ENCODE data around the gene PSMA8.
"Not testable (repeated sequence)": the region's sequence is repeated elsewhere in the genome, so short reads cannot be mapped to it uniquely, and the experiment has no call there.

The PSMA8 gene

DNA sequence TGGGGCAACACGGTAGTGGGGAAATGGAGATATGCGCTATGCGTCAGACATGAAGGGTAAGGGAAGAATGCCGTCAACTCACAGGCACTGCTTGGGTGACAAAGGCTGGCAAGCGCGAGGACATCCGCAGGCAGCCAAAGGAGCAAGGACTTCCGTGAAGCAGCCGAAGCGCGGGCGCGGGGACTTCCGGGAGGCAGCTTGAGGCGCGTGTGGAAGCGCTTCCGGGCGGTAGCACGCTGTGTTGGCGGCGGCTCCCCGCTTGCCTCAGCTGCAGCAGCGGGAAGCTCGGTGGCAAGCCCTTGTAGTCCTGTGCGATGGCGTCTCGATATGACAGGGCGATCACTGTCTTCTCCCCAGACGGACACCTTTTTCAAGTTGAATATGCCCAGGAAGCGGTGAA is at the start of gene PSMA8:
PSMA8 (plus strand) TSS at position 218 of the 400 bp plus-strand sequence; CDS start at position 315, 97 bp downstream.
- peak; percentile 30 to 33 for DNase-seq (ENCODE audit: low read depth in 2 of 2)

DNA sequence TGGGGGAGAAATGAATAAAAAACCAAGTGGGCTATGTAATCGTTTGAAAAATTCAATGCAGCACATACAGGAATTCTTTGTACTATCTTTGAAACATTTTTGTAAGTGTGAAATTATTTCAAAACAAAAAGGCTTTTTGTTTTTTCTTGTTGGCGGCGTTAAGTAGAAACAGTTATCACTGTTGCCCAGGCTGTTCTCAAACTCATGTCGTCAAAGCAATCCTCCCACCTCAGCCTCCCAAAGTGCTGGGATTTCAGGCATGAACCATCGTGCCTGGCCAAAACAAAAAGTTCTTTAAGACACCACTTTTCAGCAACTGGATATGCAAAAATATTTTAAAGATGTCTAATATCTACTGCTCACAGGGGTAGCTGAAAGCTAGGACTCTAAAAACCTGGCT is 48.6 kb upstream of the PSMA8 start:
- DNase-seq (ENCODE audit: low read depth in 2 of 2), result no peak

DNA sequence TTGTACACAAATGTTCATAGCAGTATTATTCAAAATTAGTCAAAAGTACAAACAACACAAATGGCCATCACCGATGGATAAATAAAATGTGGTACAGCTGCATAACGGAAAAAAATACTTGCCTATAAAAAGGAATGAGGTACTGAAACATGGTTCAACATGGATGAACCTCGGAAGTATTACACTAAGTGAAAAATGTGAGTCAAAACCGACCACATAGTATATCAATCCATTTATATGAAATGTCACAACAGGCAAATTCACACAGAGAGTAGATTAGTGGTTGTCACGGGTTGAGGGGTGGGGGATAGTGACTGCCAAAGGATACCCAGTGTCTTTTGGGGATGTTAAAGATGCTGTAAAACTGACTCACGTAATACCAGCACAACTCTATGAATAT is 46.7 kb upstream of the PSMA8 start:
- no peak for DNase-seq (ENCODE audit: low read depth in 2 of 2)

DNA sequence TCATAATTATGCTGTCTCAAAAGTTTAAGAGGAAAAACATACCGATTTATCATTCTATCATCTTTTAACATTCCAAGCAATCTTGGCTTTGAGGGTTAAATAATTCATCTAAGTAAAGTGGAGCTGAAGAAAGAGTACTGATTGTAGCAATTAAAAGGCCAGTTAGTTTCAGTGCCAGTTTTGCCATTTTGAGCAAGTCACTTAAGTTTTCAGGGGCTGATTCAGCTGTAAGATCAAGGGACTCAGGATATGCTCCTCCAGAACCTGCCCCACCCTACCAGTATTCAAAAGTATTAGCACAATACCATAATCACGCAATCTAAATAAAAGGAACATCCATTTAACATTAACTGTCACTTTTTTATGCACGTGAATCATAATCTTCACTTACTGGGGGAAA is 45.2 kb upstream of the PSMA8 start:
- no peak for DNase-seq (ENCODE audit: low read depth in 2 of 2)

DNA sequence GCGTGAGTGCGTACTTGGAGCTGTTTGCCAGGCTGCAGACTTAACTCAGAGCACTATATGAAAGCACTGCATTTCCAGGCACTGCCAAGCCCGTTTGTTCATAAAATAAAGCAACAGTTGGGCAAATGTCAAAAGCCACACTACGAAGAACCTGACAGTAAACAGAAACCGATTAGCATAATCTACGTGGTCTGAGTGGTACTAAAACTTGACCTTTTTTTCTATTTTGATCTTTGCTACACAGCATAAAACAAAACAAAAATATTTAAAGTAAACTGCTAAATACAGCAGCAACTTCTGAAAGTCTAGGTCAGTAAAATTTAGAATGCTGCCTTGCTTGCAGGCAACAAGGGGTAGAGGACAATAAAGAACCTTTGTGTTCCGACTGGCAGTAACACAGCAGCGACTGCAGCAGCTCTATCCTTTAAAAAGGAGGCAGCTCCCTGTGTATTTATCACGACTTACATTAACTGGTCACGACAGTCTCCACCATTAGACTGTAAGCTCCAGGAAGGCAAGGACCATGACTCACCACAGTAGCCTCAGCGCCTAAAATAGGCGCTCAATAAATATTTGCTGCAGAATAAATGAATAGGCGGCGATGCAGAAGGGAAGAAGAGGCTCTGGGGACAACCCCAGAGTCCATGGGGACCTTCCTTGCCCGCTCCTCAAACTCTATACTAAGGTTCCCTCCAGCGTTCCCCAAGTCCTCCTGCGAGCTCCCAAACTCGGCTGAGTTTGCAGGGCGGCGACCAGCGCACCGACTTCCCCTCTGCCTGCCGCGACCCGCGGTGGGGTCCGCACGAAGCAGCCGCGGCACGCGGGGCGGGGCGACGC is 44.2 kb upstream of the PSMA8 start:
- no peak for DNase-seq (ENCODE audit: low read depth in 2 of 2)

DNA sequence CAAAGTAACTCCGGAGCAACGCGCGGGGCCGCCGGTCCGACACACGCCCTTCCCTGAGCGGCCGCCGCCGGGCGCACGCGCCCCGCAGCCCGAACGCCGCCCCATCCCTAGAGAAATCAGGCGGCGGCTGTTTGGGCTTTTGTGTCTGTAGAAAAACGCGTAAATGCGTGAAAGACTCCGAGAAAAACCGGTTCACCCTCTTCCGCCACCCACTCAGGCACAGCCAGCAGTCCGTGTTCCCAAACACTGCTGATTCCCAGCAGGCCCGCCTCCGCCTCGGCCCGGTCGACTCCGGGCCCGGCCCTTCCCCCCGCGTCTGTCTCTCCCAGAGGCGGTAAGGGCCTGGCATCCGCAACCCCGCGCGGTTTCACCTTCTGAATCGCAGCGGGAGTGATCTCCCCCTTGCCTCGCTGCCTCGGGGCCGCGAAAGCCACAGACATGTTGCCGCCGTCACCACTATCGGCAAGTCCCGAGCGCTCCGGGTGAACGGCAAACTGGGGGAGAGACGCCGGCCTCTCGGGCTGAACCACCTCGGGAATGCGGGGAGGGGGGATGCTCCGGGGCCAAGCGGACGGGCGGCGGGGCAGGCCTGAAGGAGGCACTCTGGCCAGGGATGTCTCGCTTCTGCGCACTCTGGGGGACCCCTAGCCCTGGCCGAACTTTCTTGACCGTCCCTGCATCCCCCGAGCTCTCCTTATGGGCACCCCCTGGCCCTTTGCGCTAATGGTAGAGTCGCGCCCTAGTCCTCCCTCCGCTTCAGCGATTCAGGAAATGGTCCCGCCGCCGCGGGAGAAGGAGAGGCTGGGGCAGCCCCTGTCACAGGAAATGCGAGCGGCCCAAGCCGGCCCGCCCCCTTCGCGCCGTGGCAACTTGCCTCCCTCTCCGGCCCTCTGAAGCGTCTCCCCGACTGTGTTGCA is 43.3 kb upstream of the PSMA8 start, which contains the start of gene SS18:
SS18 (minus strand) TSS at position 484 of the 917 bp plus-strand sequence; CDS start at position 440, 44 bp downstream.
- DNase-seq (ENCODE audit: low read depth in 2 of 2), result peak; percentile 85 to 87

DNA sequence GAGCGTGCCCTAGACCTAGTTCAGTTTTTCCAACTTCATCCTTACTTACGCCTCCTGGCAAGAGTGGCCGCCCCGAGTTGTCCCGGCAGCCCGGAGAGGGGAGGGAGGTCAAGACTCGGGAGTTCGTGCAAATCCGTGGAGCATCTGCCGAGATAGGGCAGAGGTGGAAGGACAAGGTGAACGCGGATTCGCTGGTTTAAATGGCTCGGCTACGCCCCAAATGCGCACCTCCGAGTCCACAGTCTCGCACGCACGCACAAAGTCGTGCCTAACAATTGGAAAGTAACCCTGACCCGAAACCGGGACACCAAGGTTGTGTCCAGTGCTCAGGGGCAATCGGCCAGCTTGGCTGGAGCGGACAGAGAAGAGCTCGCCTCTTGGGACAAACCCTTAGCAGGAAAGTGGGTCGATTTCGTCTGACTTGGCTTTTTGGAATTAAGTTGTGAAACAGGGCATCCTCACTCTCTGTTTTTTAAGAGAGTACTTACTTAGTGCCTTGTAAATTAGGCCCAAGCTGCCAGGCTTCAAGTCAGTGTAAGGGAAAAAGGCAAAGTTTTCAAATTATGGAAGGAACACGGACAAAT is 42.5 kb upstream of the PSMA8 start:
- no peak for DNase-seq (ENCODE audit: low read depth in 2 of 2)

DNA sequence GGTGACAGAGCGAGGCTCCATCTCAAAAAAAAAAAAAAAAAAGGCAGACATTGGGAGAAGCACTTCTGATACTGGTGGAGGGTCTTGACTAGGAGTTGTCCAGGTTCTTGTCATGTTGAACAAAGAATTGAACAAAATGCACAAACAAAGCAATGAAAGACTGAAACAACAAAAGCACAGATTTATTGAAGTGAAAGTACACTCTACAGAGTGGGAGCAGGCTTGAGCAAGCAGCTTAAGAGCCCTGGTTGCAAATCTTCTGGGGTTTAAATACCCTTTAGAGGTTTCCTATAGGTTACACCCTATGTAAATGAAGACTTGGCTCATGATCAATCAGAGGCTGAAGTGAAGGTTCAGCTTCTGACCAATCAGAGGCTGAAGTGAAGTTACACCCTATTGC is 36.8 kb upstream of the PSMA8 start:
- no peak for DNase-seq (ENCODE audit: low read depth in 2 of 2)

DNA sequence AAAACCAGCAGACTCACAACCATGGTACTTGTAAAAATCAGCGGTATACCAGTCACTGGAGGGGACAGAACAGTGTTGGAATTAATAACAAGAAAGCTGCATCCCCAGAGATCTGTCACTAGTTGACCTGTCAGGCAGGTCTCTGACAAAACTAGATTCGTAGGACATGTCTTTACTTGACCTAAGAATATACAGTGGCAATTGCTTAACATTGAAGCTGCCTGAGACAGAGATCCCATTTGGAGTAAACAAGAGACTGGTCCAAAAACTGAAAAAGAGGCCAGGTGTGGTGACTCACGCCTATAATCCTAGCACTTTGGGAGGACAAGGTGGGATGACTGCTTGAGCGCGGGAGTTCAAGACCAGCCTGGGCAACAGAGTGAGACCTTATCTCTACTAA is 36.1 kb upstream of the PSMA8 start:
- no peak for DNase-seq (ENCODE audit: low read depth in 2 of 2)

DNA sequence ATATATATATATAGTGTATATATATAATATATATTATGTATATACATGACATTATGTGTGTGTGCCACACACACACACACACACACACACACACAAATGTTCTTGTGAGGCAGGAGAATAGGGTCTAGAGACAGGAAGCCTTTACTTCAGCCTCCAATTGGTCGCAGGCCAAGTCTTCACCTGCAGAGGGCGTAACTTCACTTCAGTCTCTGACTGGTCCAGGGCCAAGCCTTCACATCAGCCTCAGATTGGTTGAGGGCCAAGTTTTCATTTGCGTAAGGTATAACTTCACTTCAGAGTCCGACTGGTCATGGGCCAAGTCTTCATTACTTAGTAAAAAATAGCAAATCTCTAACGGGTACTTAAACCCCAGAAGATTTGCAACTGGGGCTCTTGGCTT is 30.1 kb upstream of the PSMA8 start:
- DNase-seq (ENCODE audit: low read depth in 2 of 2), result peak; percentile 9 to 45

DNA sequence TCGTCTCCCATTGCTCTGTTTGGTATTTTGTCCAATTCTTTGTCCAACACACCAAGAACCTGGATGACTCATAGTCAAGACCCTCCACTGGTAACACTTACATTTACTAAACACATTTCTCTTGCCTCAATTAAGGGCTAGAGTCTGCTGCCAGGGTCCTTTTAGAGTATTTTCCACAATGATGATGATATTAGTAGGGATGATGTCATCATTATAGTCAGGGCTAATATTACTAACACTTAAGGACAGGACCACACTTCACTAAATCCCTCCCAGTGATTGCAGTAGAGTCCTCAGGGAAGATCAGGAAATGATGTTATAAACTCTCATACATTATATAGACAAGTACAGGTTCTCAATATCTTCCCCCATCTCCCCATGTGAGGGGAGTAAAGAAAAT is 29.6 kb upstream of the PSMA8 start:
- no peak for DNase-seq (ENCODE audit: low read depth in 2 of 2)

DNA sequence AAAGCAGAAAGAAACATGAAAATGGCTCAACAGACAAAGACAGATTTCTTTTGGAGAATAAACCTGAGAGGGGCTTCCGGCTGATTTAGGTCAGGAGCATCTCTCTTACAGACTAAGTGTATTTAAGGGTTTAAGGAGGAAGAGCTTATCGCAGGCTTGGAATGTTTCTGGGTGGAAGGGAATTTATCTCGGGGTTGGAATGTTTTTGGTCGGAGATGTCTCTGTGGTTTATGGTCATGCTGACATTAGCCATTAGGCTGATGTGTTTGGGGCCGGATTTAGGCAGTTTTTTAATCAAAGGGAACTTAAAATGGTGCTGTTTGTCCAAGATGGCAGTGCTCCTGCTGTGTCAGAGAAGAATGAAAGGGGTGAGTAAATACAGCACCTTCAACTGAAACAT is 14.4 kb upstream of the PSMA8 start:
- DNase-seq (ENCODE audit: low read depth in 2 of 2), result no peak

DNA sequence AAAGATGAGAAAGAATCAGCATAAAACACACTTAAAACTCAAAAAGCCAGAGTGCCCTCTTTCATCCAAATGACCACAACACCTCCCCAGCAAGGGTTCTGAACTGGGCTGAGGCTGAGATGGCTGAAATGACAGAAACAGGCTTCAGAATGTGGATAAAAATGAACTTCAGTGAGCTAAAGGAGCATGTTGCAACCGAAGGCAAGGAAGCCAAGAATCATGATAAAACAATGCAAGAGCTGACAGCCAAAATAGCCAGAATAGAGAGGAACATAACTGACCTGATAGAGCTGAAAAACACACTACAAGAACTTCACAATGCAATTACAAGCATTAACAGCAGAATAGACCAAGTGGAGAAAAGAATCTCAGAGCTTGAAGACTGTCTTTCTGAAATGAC is 12.2 kb upstream of the PSMA8 start:
- DNase-seq (ENCODE audit: low read depth in 2 of 2), result no peak

DNA sequence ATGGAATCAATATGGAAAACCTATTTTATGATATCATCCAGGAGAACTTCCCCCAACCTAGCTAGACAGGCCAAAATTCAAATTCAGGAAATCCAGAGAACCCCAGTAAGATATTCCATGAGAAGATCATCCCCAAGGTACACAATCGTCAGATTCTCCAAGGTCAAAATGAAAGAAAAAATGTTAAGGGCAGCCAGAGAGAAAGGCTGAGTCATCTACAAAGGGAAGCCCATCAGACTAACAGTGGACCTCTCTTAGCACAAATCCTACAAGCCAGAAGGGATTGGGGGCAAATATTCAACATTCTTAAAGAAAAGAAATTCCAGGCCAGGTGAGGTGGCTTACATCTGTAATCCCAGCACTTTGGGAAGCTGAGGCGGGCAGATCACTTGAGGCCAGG is 11.7 kb upstream of the PSMA8 start:
- DNase-seq (ENCODE audit: low read depth in 2 of 2), result not testable (repeated sequence)

DNA sequence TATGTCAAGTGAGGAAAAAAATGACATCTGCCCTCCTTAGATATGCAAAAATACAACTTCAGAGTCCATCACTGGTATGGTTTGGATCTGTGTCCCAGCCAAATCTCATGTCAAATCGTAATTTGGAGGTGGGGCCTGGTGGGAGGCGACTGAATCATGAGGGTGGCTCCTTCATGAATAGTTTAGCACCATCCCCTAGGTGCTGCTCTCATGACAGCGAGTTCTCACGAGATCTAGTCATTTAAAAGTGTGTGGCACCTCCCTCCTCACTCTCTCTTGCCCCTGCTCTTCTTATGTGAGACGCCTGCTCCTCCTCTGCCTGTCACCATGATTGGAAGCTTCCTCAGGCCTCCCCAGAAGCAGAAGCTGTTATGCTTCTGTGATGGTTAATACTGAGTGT is 5.9 kb upstream of the PSMA8 start:
- DNase-seq (ENCODE audit: low read depth in 2 of 2), result no peak

DNA sequence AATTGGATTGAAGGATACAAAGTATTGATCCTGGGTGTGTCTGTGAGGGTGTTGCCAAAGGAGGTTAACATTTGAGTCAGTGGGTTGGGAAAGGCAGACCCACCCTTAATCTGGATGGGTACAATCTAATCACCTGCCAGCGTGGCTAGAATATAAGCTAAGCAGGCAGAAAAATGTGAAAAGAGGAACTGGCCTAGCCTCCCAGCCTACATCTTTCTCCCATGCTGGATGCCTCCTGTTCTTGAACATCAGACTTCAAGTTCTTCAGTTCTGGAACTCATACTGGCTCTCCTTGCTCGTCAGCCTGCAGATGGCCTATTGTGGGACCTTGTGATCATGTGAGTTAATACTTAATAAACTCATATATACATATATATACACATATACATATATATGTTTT is 5.5 kb upstream of the PSMA8 start:
- not testable (repeated sequence) for DNase-seq (ENCODE audit: low read depth in 2 of 2)

DNA sequence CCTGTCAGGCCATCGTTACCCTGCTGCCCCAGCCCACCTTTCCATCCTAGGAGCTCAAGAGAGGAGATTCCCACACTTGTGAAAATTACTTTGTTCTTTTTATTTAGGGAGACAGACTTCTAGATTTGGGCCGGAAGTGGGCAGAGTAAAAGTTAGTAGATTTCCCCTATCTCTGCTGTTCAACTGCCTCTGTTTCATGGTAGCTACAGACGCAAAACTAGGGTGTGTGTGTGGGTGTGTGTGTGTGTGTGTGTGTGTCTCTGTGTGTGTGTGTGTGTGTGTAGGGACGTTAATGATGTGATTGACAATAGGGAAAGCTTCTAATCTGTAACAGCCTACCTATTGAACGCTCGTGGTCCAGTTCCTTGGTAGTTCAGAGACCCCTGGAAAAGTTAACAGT is 438 bp downstream of the PSMA8 start:
- DNase-seq (ENCODE audit: low read depth in 2 of 2), result no peak

DNA sequence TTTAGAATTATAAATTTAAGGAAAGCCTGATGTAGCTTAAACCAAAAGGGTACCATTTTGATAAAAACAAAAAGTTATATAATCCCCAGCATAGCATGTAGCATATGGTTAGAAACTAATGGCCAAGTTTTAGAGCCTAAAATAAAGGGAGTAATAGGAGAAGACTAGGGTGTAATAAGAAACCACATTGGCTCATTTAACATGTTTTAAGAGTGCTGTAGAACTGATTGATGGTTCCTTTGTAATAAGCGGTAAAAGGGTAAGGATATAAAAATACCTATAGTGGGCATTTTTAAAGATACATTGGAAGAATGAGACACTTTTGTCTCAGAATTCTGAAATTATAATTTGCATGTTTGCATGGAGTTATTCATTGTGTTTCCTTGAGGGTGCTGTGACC is 1.9 kb downstream of the PSMA8 start:
- no peak for DNase-seq (ENCODE audit: low read depth in 2 of 2)

DNA sequence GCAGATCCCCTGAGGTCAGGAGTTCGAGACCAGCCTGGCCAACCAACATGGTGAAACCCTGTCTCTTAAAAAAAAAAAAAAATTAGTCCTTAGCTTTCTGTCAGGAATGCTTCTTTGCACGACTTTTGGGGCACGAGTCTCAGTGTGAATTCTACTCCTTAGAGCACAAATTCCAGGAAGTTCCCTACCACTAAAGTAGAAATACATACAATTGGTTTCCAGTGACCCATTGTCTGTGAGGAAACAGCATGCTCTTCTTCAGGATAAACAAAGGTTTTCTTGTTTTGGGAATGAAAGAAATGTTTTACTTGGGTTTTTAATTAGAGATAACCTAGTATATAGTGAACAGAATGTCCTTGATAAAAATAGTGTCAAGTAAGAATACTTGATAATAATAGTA is 23.7 kb downstream of the PSMA8 start:
- no peak for DNase-seq (ENCODE audit: low read depth in 2 of 2)

DNA sequence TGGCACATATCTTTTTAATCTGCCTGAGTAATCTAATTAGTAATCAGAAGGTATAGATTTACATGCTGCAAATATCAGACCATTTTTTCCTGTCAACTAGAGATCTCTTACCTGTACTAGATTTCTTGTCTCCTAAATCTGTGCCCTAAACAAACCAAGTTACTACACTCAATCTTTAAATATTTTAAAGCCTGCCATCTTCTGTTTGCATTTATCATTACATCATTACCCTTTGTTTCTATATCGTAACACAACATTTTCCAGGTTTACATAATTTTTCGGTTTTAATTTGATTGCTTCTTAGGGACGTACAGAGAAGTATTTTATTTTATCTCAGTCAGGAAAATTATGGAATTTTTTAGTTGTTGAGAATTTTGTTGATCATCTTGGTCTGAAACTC is 25.7 kb downstream of the PSMA8 start:
- DNase-seq (ENCODE audit: low read depth in 2 of 2), result no peak

DNA sequence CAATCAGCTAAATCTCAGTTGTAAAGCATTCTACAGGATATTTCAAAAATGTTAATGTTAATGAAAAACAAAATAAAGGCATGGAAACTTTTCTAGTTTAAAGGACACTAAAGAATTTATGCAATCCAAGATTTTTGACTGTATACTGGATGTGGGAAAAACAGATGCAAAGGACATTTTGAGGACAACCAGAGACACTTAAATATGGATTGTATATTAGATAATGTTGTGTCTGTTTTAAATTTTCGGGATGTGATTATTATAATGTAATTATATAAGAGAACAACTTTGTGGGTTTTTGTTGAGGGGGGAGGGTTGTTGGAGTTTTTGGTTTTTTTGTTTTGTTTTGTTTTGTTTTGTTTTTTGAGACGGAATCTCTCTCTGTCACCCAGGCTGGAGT is 30.9 kb downstream of the PSMA8 start:
- no peak for DNase-seq (ENCODE audit: low read depth in 2 of 2)

DNA sequence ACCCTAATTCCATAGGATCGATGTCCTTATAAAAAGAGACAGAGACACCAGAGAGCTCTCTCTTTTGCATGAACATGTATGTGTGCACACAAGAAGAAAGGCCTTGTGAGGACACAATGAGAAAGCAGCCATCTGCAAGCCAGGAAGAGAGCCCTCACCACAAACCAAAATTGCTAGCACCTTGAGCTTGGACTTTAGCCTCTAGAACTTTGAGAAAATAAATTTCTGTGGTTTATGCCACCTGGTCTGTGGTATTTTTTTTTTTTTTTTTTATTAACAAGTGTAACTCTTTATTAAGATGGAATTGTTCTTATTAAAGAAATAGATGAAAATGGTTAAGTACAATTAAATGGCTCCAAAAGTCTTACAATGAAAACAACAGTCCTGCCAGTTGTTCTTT is 33.9 kb downstream of the PSMA8 start:
- DNase-seq (ENCODE audit: low read depth in 2 of 2), result not testable (repeated sequence)

Data from stimulated activated CD4-positive, alpha-beta T cell treated with anti-CD3 and anti-CD28 coated beads, Interleukin-15, amount 100 ng/mL, for 48 hours (primary cell).